ENCODE measurements around the gene ARFGAP3. TPM values are rescaled to one million over a fixed set of nuclear protein-coding genes. Genes with fewer than 3 reads are reported as not detected.

Gene ARFGAP3
- total RNA-seq, 1 donor from 2014 or later, result 45.2 TPM

GRCh38 chr22:42801252-42802080, 55.6 kb downstream of the ARFGAP3 start:
- no peak overlapping the region for H3K4me3 Mint-ChIP-seq (ENCODE audit: low read depth)
- H3K9me3 Mint-ChIP-seq, result no peaks in the 10 kb centered on the region
- no peaks in the 10 kb centered on the region for H3K4me1 Mint-ChIP-seq (ENCODE audit: low read depth)
- intact Hi-C loops (cut with micrococcal nuclease), result no loop called here
- no peak overlapping the region for H3K27ac Mint-ChIP-seq
- H3K27me3 Mint-ChIP-seq (ENCODE audit: low read depth), result no peaks in the 10 kb centered on the region
- no peak for DNase-seq (ENCODE audit: low spot score)
- peaks cover 37% of the 10 kb centered on the region for H3K36me3 Mint-ChIP-seq (ENCODE audit: low read depth)

DNA sequence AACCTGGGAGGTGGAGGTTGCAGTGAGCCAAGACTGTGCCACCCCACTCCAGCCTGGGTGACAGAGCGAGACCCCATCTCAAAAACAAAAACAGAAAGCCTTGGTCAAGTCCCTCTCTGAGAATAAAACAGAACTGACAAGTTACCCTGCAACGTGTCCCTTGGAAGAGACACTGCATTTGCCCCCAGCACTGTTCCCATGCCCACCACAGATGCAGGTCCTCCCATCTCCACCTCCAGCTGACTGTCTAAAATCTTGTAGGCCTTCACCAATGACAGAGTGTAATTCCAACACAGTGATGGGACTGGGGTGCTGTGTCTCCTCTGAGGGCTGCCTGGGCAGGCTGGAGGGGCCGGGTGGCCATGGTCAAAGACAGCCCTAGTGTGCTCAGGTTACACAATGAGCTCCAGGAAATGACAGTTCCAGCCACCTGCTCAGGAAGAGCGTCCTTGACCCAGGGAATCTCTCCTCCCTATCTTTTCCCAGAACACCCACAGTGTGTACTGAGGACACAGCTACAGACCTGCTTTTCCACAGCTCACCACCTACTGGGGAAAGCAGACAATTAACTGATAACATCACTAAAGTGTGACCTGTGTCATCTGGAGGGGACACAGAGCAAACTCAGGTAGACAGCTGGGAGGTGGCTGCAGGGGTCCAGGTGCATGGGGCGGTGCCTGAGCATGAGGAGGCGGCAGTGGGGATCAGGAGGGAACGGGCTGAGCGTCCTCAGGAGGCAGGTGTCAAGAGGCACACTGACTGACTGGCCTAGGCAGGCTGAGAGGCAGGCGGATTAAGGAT, 56.4 kb downstream of the ARFGAP3 start:
- no peaks in the 10 kb centered on the region for H3K9me3 Mint-ChIP-seq
- intact Hi-C loops (cut with micrococcal nuclease), result no loop called here
- H3K4me1 Mint-ChIP-seq (ENCODE audit: low read depth), result no peaks in the 10 kb centered on the region
- H3K4me3 Mint-ChIP-seq (ENCODE audit: low read depth), result no peak overlapping the region
- H3K27me3 Mint-ChIP-seq (ENCODE audit: low read depth), result no peaks in the 10 kb centered on the region
- H3K27ac Mint-ChIP-seq, result no peak overlapping the region
- no peak for DNase-seq (ENCODE audit: low spot score)
- H3K36me3 Mint-ChIP-seq (ENCODE audit: low read depth), result peaks cover 31% of the 10 kb centered on the region

DNA sequence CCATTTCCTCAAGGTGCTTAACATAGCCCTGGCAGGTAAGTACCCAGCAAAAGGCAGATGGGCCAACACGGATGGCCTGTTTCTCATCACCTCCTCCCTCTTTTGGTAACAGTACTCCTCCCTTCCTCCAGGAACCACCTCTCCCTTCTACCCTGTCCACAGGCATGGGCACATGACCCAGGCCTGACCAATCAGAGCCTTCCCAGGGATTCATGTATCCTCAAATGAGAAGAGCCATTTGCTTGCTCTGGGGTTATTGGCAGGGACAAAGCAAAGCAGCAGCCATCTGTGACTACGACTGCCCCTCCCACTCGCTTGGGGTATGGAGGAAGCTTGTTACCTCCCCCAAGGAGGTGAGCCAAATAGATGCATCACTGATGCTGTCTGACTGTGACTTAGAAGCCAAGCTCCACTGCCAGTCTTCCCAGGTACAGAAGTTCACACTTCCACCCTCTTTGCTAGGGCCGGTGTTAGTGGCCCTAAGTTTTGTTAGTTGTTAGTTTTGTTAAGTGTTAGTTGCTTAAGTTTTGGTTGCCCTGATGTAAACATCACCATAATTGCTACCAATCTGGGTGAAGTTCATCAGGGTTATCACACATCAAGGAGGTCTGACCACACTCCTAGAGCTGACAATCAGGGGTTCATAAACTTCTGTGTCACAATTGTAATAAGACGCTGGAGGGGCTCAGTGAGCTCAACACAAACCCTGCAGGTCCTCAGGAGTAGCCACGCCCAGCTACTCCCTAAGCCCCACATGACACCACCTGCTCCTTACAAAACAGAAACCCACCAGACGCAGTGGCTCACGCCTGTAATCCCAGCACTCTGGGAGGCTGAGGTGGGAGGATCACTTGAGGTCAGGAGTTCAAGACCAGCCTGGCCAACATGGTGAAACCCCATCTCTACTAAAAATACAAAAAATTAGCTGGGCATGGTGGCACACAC, 57.3 kb downstream of the ARFGAP3 start:
- no peaks in the 10 kb centered on the region for H3K4me1 Mint-ChIP-seq (ENCODE audit: low read depth)
- no peak overlapping the region for H3K27ac Mint-ChIP-seq
- no peak for DNase-seq (ENCODE audit: low spot score)
- H3K4me3 Mint-ChIP-seq (ENCODE audit: low read depth), result no peak overlapping the region
- intact Hi-C loops (cut with micrococcal nuclease), result no loop called here
- peaks cover 31% of the 10 kb centered on the region for H3K36me3 Mint-ChIP-seq (ENCODE audit: low read depth)
- H3K27me3 Mint-ChIP-seq (ENCODE audit: low read depth), result no peaks in the 10 kb centered on the region
- H3K9me3 Mint-ChIP-seq, result no peaks in the 10 kb centered on the region

DNA sequence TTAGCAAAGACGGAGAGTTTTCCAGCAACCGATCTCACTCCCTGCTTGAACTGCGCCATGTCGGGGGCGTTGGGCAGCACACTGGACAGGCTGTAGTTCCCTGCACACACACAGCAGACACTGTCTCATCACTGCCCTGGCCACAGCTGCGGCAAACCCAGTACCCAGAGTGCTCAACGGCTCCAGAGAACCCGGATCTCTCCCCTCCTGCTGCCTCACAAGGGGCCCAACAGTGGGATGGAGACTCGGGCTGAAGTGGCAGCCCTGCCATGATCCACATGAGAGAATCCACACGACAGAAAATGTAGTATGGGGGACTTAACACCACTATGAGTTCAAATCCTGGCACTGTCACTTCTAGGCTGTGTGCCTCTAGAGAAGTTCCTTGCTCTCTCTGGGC, 58.0 kb downstream of the ARFGAP3 start:
- no peaks in the 10 kb centered on the region for H3K27me3 Mint-ChIP-seq (ENCODE audit: low read depth)
- H3K9me3 Mint-ChIP-seq, result no peaks in the 10 kb centered on the region
- no peak overlapping the region for H3K4me3 Mint-ChIP-seq (ENCODE audit: low read depth)
- H3K36me3 Mint-ChIP-seq (ENCODE audit: low read depth), result peaks cover 30% of the 10 kb centered on the region
- intact Hi-C loops (cut with micrococcal nuclease), result no loop called here
- no peak for DNase-seq (ENCODE audit: low spot score)
- no peak overlapping the region for H3K27ac Mint-ChIP-seq
- no peaks in the 10 kb centered on the region for H3K4me1 Mint-ChIP-seq (ENCODE audit: low read depth)

DNA sequence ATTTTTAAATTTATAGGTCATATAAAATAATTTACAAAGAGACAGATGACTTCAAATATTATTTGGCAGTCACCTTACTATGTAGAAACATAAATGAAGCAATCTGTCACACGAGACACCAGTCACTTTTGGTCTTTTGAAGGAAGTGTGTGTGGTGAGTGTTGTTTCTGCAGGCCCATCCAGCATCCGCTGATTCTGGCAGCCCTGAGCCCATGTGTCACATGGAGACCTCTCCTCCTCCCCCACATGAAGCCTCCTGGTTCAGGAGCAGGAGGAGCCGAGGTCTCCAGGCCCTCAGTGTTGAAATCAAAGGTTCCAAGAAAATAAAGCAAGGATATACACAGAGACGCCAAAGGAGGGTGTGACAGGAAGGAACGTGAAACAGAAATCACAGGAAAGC, 60.1 kb downstream of the ARFGAP3 start:
- intact Hi-C loops (cut with micrococcal nuclease), result no loop called here
- H3K36me3 Mint-ChIP-seq (ENCODE audit: low read depth), result peaks cover 23% of the 10 kb centered on the region
- H3K9me3 Mint-ChIP-seq, result no peaks in the 10 kb centered on the region
- no peaks in the 10 kb centered on the region for H3K27me3 Mint-ChIP-seq (ENCODE audit: low read depth)
- H3K27ac Mint-ChIP-seq, result no peak overlapping the region
- DNase-seq (ENCODE audit: low spot score), result no peak
- no peak overlapping the region for H3K4me3 Mint-ChIP-seq (ENCODE audit: low read depth)
- H3K4me1 Mint-ChIP-seq (ENCODE audit: low read depth), result no peaks in the 10 kb centered on the region

- no peaks in the 10 kb centered on the region for H3K27me3 Mint-ChIP-seq (ENCODE audit: low read depth)
- H3K27ac Mint-ChIP-seq, result no peak overlapping the region
- no peak overlapping the region for H3K4me3 Mint-ChIP-seq (ENCODE audit: low read depth)
- DNase-seq (ENCODE audit: low spot score), result no peak
- intact Hi-C loops (cut with micrococcal nuclease), result no loop called here
- H3K9me3 Mint-ChIP-seq, result no peaks in the 10 kb centered on the region
- no peaks in the 10 kb centered on the region for H3K4me1 Mint-ChIP-seq (ENCODE audit: low read depth)
- H3K36me3 Mint-ChIP-seq (ENCODE audit: low read depth), result peaks cover 18% of the 10 kb centered on the region
Measured at GRCh38 chr22:42796081-42796480, 61.0 kb downstream of the ARFGAP3 start.

GRCh38 chr22:42794551-42795510, 62.2 kb downstream of the ARFGAP3 start:
- H3K4me3 Mint-ChIP-seq (ENCODE audit: low read depth), result no peak overlapping the region
- H3K27ac Mint-ChIP-seq, result no peak overlapping the region
- H3K9me3 Mint-ChIP-seq, result no peaks in the 10 kb centered on the region
- DNase-seq (ENCODE audit: low spot score), result no peak
- peaks cover 11% of the 10 kb centered on the region for H3K36me3 Mint-ChIP-seq (ENCODE audit: low read depth)
- no peaks in the 10 kb centered on the region for H3K27me3 Mint-ChIP-seq (ENCODE audit: low read depth)
- no peaks in the 10 kb centered on the region for H3K4me1 Mint-ChIP-seq (ENCODE audit: low read depth)
- intact Hi-C loops (cut with micrococcal nuclease), result no loop called here

DNA sequence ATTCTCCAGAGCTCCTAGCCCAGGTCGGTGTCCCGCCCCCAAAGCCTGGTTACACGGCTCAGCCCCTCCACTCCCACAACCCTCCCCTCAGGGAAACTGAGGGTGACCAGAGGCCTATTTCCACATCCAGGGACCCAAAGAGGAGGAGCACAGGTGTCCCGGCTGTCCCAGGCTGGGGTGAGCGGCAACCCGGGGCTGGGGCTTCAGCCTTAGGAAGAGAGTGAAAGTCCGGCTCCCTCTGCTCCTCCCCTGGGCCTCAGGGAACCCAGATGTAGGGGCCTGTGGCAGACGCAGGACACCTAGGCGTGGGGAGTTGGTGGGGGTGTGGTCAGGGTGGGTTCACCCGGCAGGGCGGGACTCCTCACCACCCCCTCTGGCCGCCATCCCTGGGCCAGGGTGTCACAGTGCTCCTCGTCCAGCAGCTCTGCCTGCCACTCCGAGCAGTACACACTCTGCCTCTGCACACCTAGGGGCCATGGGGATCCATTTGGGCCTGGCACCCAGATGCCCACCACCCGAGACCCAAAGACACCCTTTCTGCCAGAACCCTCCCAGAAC, 63.1 kb downstream of the ARFGAP3 start:
- no peak for DNase-seq (ENCODE audit: low spot score)
- H3K4me1 Mint-ChIP-seq (ENCODE audit: low read depth), result no peaks in the 10 kb centered on the region
- H3K9me3 Mint-ChIP-seq, result no peaks in the 10 kb centered on the region
- no peaks in the 10 kb centered on the region for H3K27me3 Mint-ChIP-seq (ENCODE audit: low read depth)
- intact Hi-C loops (cut with micrococcal nuclease), result no loop called here
- no peak overlapping the region for H3K27ac Mint-ChIP-seq
- H3K36me3 Mint-ChIP-seq (ENCODE audit: low read depth), result peaks cover 8% of the 10 kb centered on the region
- no peak overlapping the region for H3K4me3 Mint-ChIP-seq (ENCODE audit: low read depth)

- H3K4me1 Mint-ChIP-seq (ENCODE audit: low read depth), result no peaks in the 10 kb centered on the region
- intact Hi-C loops (cut with micrococcal nuclease), result no loop called here
- peaks cover 8% of the 10 kb centered on the region for H3K36me3 Mint-ChIP-seq (ENCODE audit: low read depth)
- H3K27me3 Mint-ChIP-seq (ENCODE audit: low read depth), result no peaks in the 10 kb centered on the region
- no peak overlapping the region for H3K4me3 Mint-ChIP-seq (ENCODE audit: low read depth)
- H3K9me3 Mint-ChIP-seq, result no peaks in the 10 kb centered on the region
- no peak for DNase-seq (ENCODE audit: low spot score)
- no peak overlapping the region for H3K27ac Mint-ChIP-seq
Measured at GRCh38 chr22:42792909-42793847, 63.9 kb downstream of the ARFGAP3 start.

- Mint-ChIP-seq H3K9me3 (no peaks in the 10 kb centered on the region), H3K27ac (no peak overlapping the region), H3K4me1 (ENCODE audit: low read depth) (no peaks in the 10 kb centered on the region), H3K4me3 (ENCODE audit: low read depth) (no peak overlapping the region), H3K36me3 (ENCODE audit: low read depth) (peaks cover 5% of the 10 kb centered on the region), H3K27me3 (ENCODE audit: low read depth) (no peaks in the 10 kb centered on the region)
- intact Hi-C loops (cut with micrococcal nuclease), result no loop called here
- no peak for DNase-seq (ENCODE audit: low spot score)
Measured at GRCh38 chr22:42792453-42792908, 64.6 kb downstream of the ARFGAP3 start.
